GM13977 (cell line): ENCODE results near the gene IL11.

Source experiments
- DNase-seq: peaks from one replicate; pipeline ENCODE4 v3.0.0; 2012; ENCODE audit warnings: low spot score
- CTCF ChIP-seq: IDR thresholded peaks from 2 replicates; pipeline ENCODE4 v1.5.1; 2012; ENCODE audit warnings: mild to moderate bottlenecking, control low read depth; ENCODE audit not compliant: insufficient read depth; ENCODE audit errors: extremely low read depth, missing control alignments
- in situ Hi-C: fragments of 300-500 bp; cut with MboI; formaldehyde crosslinking; loops from one replicate; pipeline ENCODE4 v1.12.0; 2022; ENCODE audit warnings: low sequenced_read_pairs, low pct_unique_long_range_greater_than_20kb, mixed read lengths, inconsistent platforms; ENCODE audit not compliant: unreplicated experiment

The IL11 gene

GRCh38 chr19:55314396-55314795 is 55.9 kb downstream of the IL11 start:
- TF ChIP-seq CTCF = no peak
- in situ Hi-C loops = no loop called here
- DNase-seq = no peak
